GM18870 (cell line): ENCODE data around the gene SLC6A16.
"Not testable (repeated sequence)": the region's sequence is repeated elsewhere in the genome, so short reads cannot be mapped to it uniquely, and the experiment has no call there.

Experiments used
- ATAC-seq: cut with Tn5 transposase; IDR thresholded peaks from one replicate; pipeline ENCODE4 v1.9.1; 2021; ENCODE audit warnings: moderate library complexity; ENCODE audit not compliant: unreplicated experiment

SLC6A16 gene

DNA sequence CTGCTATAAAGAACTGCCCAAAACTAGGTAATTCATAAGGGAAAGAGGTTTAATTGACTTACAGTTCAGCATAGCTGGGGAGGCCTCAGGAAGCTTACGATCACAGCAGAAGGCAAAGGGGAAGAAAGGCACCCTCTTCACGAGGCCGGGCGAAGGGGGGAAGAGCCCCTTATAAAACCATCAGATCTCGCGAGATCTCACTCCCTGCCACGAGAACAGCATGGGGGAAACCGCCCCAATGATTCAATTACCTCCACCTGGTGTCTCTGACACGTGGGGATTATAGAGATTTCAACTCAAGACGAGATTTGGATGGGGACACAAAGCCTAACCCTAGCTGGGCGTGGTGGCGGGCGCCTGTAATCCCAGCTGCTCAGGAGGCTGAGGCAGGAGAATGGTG lies 42.8 kb downstream of the SLC6A16 start:
- no peak for ATAC-seq

DNA sequence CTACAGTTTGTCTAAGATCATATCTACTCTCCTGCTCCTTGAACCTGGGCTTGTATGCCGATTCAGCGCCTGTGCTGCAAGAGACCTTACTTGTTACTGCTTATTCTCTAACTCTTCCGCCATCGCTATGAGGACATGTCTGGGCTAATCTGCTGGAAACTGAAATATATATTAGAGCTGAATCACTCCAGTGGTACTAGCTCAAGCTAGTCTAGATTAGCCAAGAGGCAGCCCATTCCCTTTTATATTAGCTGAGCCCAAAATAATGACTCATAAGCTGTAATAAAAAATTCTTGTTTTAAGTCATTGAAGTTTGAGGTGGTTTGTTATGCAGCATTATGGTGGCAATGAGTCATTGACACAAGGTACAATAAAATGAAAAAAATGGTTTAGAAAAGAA lies 52.8 kb downstream of the SLC6A16 start:
- no peak for ATAC-seq

DNA sequence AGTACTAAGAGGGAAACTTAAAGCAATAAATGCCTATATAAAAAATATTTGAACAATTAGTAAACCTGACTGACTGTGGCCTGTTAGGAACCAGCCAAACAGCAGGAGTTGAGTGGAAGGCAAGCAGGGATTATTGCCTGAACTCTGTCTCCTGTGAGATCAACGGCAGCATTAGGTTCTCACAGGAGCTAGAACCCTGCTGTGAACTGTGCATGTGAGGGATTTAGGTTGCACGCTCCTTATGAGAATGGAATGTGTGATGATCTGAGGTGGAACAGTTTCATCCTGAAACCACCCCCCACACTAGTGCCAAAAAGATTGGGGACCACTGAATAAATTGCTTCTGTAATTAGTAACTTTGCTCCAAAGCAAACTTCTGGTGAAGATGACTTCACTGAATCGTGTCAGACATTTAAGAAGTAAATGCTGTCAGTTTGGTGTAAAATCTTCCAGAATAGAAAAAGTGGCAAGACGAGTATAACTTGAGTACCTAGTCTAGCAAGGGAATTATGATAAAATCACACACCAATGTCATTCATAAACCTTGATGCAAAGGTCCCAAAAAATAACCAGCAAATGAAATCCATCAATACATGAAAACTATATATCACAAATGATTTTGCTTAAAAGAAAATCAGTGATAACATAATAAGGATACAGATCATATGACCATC lies 53.8 kb downstream of the SLC6A16 start:
- no peak for ATAC-seq

DNA sequence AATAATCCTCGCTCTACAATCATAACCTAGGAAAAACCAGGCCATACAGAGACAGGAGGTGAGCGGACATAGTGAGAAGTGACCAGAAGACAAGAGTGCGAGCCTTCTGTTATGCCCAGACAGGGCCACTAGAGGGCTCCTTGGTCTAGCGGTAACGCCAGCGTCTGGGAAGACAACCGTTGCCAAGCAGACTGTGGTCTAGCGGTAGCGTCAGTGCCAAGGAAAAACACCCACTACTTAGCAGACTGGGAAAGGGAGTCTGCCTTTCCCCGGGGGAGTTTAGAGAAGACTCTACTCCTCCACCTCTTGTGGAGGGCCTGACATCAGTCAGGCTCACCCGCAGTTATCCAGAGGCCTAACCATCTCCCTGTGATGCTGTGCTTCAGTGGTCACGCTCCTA lies 58.6 kb downstream of the SLC6A16 start:
- ATAC-seq = not testable (repeated sequence)

DNA sequence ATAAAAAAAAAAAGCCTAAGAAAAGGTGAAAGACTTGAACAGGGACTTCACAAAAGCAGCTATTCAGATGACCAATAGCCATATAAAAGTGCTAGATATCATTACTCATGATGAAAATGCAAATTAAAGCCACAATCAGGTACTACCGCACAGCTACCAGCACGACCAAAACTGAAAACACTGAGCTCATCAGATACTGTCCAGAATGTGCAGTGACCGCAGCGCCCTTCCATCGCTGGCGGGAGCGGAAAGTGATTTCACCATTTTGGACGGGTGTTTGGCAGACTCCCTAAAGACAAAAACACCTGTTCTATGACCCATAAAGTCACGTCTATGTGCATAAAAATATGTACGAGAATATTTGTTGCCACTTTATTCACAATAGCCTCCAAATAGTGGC lies 60.7 kb downstream of the SLC6A16 start:
- no peak for ATAC-seq

DNA sequence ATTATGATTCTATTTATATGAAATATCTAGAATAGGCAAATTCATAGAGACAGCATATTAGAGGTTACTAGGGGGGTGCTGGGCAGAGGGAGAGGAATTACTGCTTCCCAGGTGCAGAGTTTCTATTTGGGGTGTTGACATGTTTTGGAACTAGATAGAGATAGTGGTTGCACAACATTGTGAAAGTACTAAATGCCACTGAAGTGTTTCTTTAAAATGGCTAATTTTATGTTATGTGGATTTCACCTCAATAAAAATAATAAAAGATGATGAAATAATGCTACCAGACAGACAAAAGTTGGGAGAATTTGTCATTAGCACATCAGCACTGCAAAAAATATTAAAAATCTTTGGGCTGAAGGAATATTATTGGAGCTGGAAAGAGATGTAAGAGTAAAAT lies 63.4 kb downstream of the SLC6A16 start:
- no peak for ATAC-seq

DNA sequence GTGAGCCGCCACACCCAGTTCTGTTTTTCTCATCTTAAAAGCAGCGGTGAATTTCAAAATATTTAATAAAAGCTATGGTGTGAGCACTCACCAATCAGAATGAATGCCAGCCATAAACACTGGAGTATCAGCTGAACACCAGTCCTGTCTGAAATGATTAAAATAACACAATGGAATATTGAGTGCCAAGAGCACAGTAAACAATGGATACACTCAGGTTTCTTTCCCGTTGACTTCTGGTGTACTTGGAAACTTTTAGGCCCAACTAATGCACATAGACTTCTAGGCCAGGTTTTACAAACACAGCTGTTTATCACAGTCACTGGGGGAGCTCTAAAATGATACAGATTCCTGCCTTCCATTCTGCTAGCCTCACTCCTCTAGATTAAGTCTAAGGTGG lies 68.3 kb downstream of the SLC6A16 start:
- no peak for ATAC-seq

DNA sequence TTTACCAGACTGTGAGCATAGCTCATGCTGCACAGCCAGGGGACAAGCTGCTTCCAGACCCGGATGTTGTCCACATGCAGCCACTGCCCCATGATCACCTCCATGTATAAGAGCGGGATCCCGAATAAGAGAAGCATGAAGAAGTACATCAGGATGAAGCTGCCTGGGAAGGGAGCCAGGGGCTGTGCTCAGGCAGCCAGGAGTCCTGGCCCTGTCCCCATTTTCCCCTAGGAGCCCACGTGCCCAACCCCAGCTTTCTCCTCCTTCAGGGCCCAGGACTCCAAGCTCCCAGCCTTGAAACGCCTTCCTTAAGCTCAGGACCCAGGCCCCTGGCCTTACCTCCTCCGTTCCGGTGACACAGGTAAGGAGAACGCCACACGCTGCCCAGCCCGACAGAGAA lies 69.3 kb downstream of the SLC6A16 start:
- no peak for ATAC-seq

DNA sequence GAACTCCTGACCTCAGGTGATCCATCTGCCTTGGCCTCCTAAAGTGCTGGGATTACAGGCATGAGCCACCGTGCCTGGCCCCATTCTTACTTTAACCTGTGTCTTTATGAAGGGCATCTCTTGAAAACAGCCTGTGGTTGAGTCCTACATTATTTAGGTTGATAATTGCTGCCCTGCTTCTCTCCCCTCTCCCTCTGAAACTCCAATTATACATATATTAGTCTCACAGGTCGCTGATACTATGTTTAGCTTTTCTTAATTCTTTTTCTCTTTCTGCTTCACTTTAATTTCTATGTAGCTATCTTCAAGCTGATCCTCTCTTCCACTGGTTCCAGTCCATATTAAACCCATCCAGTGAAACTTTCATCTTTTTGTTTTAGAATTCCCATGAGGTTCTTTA lies 75.1 kb downstream of the SLC6A16 start:
- ATAC-seq = no peak

DNA sequence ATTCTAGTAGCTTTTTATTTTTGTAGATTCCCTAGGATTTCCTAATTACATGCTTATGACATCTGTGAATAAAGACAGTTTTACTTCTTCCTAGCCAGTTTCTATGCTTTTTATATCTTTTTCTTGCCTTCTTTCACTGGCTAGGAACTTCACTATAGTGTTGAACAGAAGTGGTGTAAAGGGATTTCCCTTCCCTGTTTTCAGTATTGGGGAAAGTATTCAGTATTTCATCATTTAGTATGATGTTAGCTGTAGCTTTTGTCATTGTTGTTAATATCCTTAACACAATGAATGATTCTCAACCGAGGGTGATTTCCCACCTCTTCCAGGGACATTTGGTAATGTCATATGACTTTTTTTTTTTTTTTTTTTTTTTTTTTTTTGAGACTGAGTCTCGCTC lies 77.3 kb downstream of the SLC6A16 start:
- no peak for ATAC-seq

DNA sequence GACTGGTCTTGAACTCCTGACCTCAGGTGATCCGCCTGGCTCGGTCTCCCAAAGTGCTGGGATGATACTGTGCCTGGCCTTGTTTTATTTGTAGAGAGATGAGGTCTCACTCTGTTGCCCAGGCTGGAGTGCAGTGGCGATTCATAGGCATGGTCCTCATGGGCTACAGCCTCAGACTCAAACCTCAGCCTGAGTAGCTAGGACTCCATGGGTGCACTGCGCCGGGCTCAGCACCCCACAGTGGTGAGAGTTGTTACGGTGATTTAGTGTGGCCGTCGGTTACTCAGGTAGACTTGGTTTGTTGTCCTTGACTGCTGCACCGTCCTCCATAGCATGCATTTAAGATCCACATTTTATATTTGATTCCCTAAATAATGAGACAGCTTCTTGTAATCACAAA lies 80.7 kb downstream of the SLC6A16 start:
- no peak for ATAC-seq

DNA sequence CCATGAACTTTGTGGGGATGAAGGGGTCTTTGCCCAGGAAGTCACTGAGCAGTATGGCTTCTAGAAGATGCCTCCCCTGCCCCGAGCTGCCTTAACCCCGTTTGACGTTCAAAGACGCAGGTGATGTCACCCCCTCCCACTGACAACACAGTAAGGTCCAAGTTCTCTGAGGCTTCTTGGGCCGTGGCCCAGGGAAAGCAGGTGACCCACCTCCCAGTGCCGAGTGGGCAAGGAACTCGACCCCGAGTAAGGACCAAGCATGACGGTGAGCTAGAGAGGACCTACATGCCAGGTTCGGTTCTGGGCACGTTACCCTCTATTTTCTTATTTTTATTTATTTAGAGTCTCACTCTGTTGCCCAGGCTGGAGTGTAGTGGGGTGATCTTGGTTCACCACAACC lies 81.3 kb downstream of the SLC6A16 start:
- ATAC-seq = no peak

DNA sequence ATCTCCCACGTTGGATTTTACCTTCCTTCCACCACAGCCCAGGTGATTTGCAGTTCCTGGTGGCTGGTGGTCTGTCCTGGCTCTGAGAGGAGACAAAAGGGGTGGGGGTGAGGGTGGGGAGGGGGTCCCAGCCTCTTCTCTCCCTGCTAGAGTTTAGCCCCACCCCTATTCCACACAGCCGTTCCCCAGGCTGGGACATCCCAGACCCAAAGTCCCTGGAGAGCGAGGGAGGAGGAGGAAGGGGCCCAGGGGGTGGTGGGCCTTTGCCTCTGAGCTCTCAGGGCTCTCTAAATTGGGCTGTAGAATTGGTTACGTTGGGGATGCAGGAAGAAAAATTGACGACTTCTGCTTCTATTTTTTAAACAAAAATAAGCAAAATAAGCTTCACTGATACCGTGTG lies 81.9 kb downstream of the SLC6A16 start:
- no peak for ATAC-seq

DNA sequence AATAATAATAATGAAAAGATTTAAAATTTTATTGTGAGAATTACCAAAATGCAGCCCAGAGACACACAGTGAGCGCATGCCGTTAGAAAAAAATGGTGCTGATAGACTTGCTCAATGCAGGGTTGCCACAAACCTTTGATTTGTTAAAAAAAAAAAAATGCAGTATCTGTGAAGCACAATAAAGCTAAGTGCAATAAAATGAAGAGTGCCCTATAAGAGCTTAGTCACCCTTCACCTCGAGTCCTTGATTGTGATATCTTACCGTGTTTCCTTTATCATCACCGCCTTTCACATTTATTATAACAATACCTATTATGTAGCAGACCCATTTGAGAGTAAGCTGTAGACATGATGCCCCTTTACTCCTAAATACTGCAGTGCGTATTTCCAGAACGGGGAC lies 83.2 kb downstream of the SLC6A16 start:
- ATAC-seq = no peak
